SHP77 (cell line): ENCODE data around the gene HAGH.

ENCODE experiments used
- DNase-seq, 2 experiments: peaks; one replicate each; lab custom pipeline; 2025; lab: John Stamatoyannopoulos, UW

Gene HAGH

GRCh38 chr16:1786242-1787055 is 40.2 kb downstream of the HAGH start:
- DNase-seq: no peak

GRCh38 chr16:1785846-1786170 is 40.8 kb downstream of the HAGH start:
- DNase-seq: no peak

- DNase-seq: no peak
Measured at GRCh38 chr16:1784977-1785845, 41.4 kb downstream of the HAGH start.

GRCh38 chr16:1782408-1783264 is 44.0 kb downstream of the HAGH start, which contains the start of the genes NUBP2 and SPSB3:
Gene NUBP2 (plus strand): TSS chr16:1782960. CDS start chr16:1783021, 61 bp downstream.
Gene SPSB3 (minus strand): TSS chr16:1782571. CDS start chr16:1781483, 1,088 bp downstream.
- peak; percentile 99 for DNase-seq

- DNase-seq: no peak
Measured at GRCh38 chr16:1781758-1782407, 44.7 kb downstream of the HAGH start.

GRCh38 chr16:1781254-1781653 is 45.4 kb downstream of the HAGH start:
- no peak for DNase-seq

GRCh38 chr16:1780677-1781072 is 46.0 kb downstream of the HAGH start:
- DNase-seq: no peak

GRCh38 chr16:1779741-1780676 is 46.6 kb downstream of the HAGH start:
- no peak for DNase-seq

GRCh38 chr16:1779234-1779701 is 47.4 kb downstream of the HAGH start:
- no peak for DNase-seq

GRCh38 chr16:1778200-1779179 is 48.1 kb downstream of the HAGH start:
- DNase-seq: no peak

GRCh38 chr16:1777375-1778199 is 49.0 kb downstream of the HAGH start:
- no peak for DNase-seq

GRCh38 chr16:1776991-1777374 is 49.6 kb downstream of the HAGH start:
- DNase-seq: no peak

- no peak for DNase-seq
Measured at GRCh38 chr16:1776672-1776955, 50.0 kb downstream of the HAGH start.

- no peak for DNase-seq
Measured at GRCh38 chr16:1775846-1776671, 50.6 kb downstream of the HAGH start.

- no peak for DNase-seq
Measured at GRCh38 chr16:1775006-1775845, 51.4 kb downstream of the HAGH start.

GRCh38 chr16:1774448-1774780 is 52.2 kb downstream of the HAGH start:
- no peak for DNase-seq
